Limb (tissue), 2 donors: ENCODE results near the gene ANGPTL1.

Experiments
- DNase-seq, 2 donors: peaks; one replicate each; pipeline ENCODE4 v3.0.0-alpha.2; 2016; ENCODE audit errors: extremely low spot score in 2 of 2

ANGPTL1 gene

GRCh38 chr1:178870944-178871343 lies at the start of gene ANGPTL1:
Gene ANGPTL1, minus strand, starts transcription at chr1:178871077. Its CDS starts 5,301 bp downstream, at chr1:178865776.
- DNase-seq, result peak; percentile 64 to 87

GRCh38 chr1:178919581-178919980 lies 48.7 kb upstream of the ANGPTL1 start:
- DNase-seq, result no peak

- no peak for DNase-seq
Observed at GRCh38 chr1:178918955-178919354, 48.1 kb upstream of the ANGPTL1 start.

GRCh38 chr1:178918308-178918707 lies 47.4 kb upstream of the ANGPTL1 start:
- no peak for DNase-seq

- DNase-seq, result no peak
Observed at GRCh38 chr1:178916448-178917174, 45.7 kb upstream of the ANGPTL1 start.

GRCh38 chr1:178912597-178912996 lies 41.7 kb upstream of the ANGPTL1 start:
- no peak for DNase-seq

- DNase-seq, result no peak
Observed at GRCh38 chr1:178910023-178910422, 39.1 kb upstream of the ANGPTL1 start.

GRCh38 chr1:178908358-178908757 lies 37.5 kb upstream of the ANGPTL1 start:
- DNase-seq, result no peak

- no peak for DNase-seq
Observed at GRCh38 chr1:178901482-178902125, 30.7 kb upstream of the ANGPTL1 start.

- no peak for DNase-seq
Observed at GRCh38 chr1:178899402-178899801, 28.5 kb upstream of the ANGPTL1 start.

- DNase-seq, result no peak
Observed at GRCh38 chr1:178898401-178898800, 27.5 kb upstream of the ANGPTL1 start.

- no peak for DNase-seq
Observed at GRCh38 chr1:178895928-178896327, 25.1 kb upstream of the ANGPTL1 start.

- DNase-seq, result no peak
Observed at GRCh38 chr1:178886551-178886950, 15.7 kb upstream of the ANGPTL1 start.

- no peak for DNase-seq
Observed at GRCh38 chr1:178885869-178886268, 15.0 kb upstream of the ANGPTL1 start.

GRCh38 chr1:178881950-178882349 lies 11.1 kb upstream of the ANGPTL1 start:
- no peak for DNase-seq

- no peak for DNase-seq
Observed at GRCh38 chr1:178877896-178878295, 7.0 kb upstream of the ANGPTL1 start.

GRCh38 chr1:178875936-178876335 lies 5.1 kb upstream of the ANGPTL1 start:
- no peak for DNase-seq

GRCh38 chr1:178874966-178875365 lies 4.1 kb upstream of the ANGPTL1 start:
- DNase-seq, result no peak

GRCh38 chr1:178871551-178872320 lies 859 bp upstream of the ANGPTL1 start:
- no peak for DNase-seq

- no peak for DNase-seq
Observed at GRCh38 chr1:178870221-178870620, 656 bp downstream of the ANGPTL1 start.

GRCh38 chr1:178869119-178869697 lies 1.7 kb downstream of the ANGPTL1 start:
- peak in 1 of 2 donors; percentile 32 for DNase-seq

- no peak for DNase-seq
Observed at GRCh38 chr1:178868706-178869105, 2.2 kb downstream of the ANGPTL1 start.
